Measurements from ENCODE around the gene UBC. TPM values are rescaled to one million over a fixed set of nuclear protein-coding genes. Genes with fewer than 3 reads are reported as not detected.

The UBC gene
- total RNA-seq, 1 experiment from 2014 or later: 748 TPM

DNA sequence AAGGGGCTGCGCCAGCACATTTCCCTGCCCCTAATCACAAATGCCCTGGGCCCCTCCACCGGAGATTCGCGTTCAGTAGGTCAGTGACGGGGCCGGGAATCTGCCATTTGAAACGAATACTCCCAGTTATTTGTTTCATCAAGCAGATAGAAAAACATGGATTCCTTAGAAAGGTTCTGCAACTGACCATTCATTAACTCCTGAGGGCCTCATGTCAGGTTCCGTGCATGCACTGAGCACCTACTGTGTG lies 25.6 kb upstream of the UBC start:
- no peaks in the 10 kb centered on the region for H3K36me3 ChIP-seq (ENCODE audit: low read depth)
- peak overlapping the region; percentile 97 for H3K4me2 ChIP-seq
- H3K4me3 ChIP-seq: peak overlapping the region; percentile 67; the same call in 1 of the 2 replicates
- TF ChIP-seq EZH2 (IDR thresholded peaks at IDR 0.05; ENCODE audit: low read depth): no peak
- TF ChIP-seq, protein P1, sequence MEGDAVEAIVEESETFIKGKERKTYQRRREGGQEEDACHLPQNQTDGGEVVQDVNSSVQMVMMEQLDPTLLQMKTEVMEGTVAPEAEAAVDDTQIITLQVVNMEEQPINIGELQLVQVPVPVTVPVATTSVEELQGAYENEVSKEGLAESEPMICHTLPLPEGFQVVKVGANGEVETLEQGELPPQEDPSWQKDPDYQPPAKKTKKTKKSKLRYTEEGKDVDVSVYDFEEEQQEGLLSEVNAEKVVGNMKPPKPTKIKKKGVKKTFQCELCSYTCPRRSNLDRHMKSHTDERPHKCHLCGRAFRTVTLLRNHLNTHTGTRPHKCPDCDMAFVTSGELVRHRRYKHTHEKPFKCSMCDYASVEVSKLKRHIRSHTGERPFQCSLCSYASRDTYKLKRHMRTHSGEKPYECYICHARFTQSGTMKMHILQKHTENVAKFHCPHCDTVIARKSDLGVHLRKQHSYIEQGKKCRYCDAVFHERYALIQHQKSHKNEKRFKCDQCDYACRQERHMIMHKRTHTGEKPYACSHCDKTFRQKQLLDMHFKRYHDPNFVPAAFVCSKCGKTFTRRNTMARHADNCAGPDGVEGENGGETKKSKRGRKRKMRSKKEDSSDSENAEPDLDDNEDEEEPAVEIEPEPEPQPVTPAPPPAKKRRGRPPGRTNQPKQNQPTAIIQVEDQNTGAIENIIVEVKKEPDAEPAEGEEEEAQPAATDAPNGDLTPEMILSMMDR (conservative IDR thresholded peaks at IDR 0.05): no peak
- no peak overlapping the region for H2AFZ ChIP-seq
- H3K27ac ChIP-seq: peak overlapping the region; percentile 86
- ChIA-PET POLR2A (ENCODE audit: unreplicated experiment) (interaction anchor here (0.5 to 2.0 kb wide), 10 partner anchors 20 to 518 kb away, joined by 3 to 15 read pairs (median 6); partner anchors contain the start of gene UBC), CTCF (interaction anchor here (0.6 to 5.1 kb wide), 8 partner anchors 11 to 113 kb away, joined by 3 to 37 read pairs (median 4); no protein-coding TSS in a partner anchor)
- H3K79me2 ChIP-seq (ENCODE audit: low read depth): no peaks in the 10 kb centered on the region
- intact Hi-C loops (cut with micrococcal nuclease; ENCODE audit: unreplicated experiment): loop anchor here (1.0 kb wide), 2 partner anchors 23 to 34 kb away; no protein-coding TSS in a partner anchor
- no peaks in the 10 kb centered on the region for H3K27me3 ChIP-seq (ENCODE audit: insufficient read depth, low read depth)
- BruUV-seq (replicated peaks): TSS peak; percentile 100
- peaks cover 55% of the 10 kb centered on the region for H3F3A ChIP-seq (ENCODE audit: insufficient read depth, low read depth)
- DNase-seq: no peak
- no peaks in the 10 kb centered on the region for H3K9me3 ChIP-seq (ENCODE audit: insufficient read depth, low read depth)
- peaks cover 23% of the 10 kb centered on the region for H3K4me1 ChIP-seq (replicated peaks; ENCODE audit: insufficient read depth)
- H4K20me1 ChIP-seq (ENCODE audit: insufficient read depth): 0 out of 2 replicates have a peak, but pooled peaks cover 4% of the 10 kb centered on the region
- no peaks in the 10 kb centered on the region for H3K9me2 ChIP-seq (ENCODE audit: insufficient read depth)

DNA sequence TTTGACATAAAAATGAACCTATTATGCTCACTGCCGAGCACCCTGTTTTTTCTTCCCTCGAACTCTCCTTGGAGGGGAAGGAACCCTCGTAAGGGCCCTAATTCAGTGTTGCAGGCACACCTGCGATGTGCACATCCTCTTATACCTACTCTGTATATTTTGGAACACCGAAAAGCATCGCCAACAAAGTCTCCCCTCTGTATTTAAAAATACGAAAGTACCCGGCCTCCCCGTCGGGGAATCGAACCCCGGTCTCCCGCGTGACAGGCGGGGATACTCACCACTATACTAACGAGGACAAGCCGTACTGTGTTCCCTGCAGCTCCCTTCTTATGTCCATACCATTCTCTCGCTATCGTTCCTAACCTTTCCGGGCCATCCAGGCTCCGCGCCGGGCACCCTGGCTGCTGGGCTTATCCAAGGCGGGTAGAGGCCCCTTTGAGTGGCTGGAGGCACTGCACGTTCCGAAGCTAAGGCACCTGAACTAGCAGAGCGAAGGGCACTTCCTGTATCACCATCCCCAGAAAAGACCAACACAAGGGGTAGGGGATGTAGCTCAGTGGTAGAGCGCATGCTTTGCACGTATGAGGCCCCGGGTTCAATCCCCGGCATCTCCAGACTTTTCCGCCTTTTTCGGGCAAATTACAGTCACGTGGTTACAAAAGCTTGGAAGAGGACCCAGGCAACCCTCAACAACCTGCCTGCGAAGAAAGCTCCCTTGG lies 25.1 kb upstream of the UBC start:
- Histone ChIP-seq H3K27ac (peak overlapping the region; percentile 86), H2AFZ (no peak overlapping the region), H3K27me3 (ENCODE audit: insufficient read depth, low read depth) (no peaks in the 10 kb centered on the region), H3K4me3 (peak overlapping the region; percentile 67), H3K9me3 (ENCODE audit: insufficient read depth, low read depth) (no peaks in the 10 kb centered on the region), H3F3A (ENCODE audit: insufficient read depth, low read depth) (peaks cover 55% of the 10 kb centered on the region), H3K36me3 (ENCODE audit: low read depth) (no peaks in the 10 kb centered on the region), H3K4me1 (replicated peaks; ENCODE audit: insufficient read depth) (peaks cover 23% of the 10 kb centered on the region), H3K79me2 (ENCODE audit: low read depth) (no peaks in the 10 kb centered on the region), H3K9me2 (ENCODE audit: insufficient read depth) (no peaks in the 10 kb centered on the region), H3K4me2 (peak overlapping the region; percentile 97), H4K20me1 (ENCODE audit: insufficient read depth) (0 out of 2 replicates have a peak, but pooled peaks cover 4% of the 10 kb centered on the region)
- ChIA-PET CTCF (interaction anchor here (0.7 to 5.1 kb wide), 5 partner anchors 19 to 52 kb away, joined by 3 to 37 read pairs (median 3); no protein-coding TSS in a partner anchor), POLR2A (ENCODE audit: unreplicated experiment) (interaction anchor here (0.5 to 2.0 kb wide), 9 partner anchors 19 to 223 kb away, joined by 3 to 15 read pairs (median 7); partner anchors contain the start of gene UBC)
- BruUV-seq (replicated peaks): no TSS peak
- TF ChIP-seq, protein P1 (conservative IDR thresholded peaks at IDR 0.05): peak; percentile 40; the same call in 1 of the 2 replicates
- TF ChIP-seq EZH2 (IDR thresholded peaks at IDR 0.05; ENCODE audit: low read depth): no peak
- DNase-seq: peak; percentile 87 to 90
- intact Hi-C loops (cut with micrococcal nuclease; ENCODE audit: unreplicated experiment): loop anchor here (1.0 to 2.0 kb wide), 5 partner anchors 11 to 73 kb away; no protein-coding TSS in a partner anchor

DNA sequence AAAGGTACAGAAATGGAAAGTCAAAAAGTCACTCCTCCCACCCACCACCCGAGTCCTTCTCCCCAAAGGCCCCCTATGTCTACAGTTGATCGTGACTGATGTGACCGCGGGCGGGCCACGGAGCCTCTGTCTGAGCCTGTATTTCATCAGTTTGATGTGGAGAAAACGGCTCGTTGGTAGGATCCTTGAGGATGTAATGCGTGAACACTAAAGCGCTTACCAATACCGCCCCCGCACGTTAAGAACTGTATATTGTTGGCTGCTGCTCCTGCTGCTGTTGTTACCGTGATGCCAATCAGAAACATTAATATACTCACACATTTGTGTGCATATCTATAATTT lies 24.6 kb upstream of the UBC start:
- Histone ChIP-seq H2AFZ (peak overlapping the region; percentile 73), H3K27me3 (ENCODE audit: insufficient read depth, low read depth) (no peaks in the 10 kb centered on the region), H4K20me1 (ENCODE audit: insufficient read depth) (0 out of 2 replicates have a peak, but pooled peaks cover 4% of the 10 kb centered on the region), H3K36me3 (ENCODE audit: low read depth) (no peaks in the 10 kb centered on the region), H3K4me1 (replicated peaks; ENCODE audit: insufficient read depth) (peaks cover 23% of the 10 kb centered on the region), H3K4me3 (peak overlapping the region; percentile 67), H3K9me3 (ENCODE audit: insufficient read depth, low read depth) (no peaks in the 10 kb centered on the region), H3K27ac (peak overlapping the region; percentile 86), H3K79me2 (ENCODE audit: low read depth) (no peaks in the 10 kb centered on the region), H3K9me2 (ENCODE audit: insufficient read depth) (no peaks in the 10 kb centered on the region), H3F3A (ENCODE audit: insufficient read depth, low read depth) (peaks cover 55% of the 10 kb centered on the region), H3K4me2 (peak overlapping the region; percentile 97)
- TF ChIP-seq EZH2 (IDR thresholded peaks at IDR 0.05; ENCODE audit: low read depth): no peak
- TF ChIP-seq, protein P1 (conservative IDR thresholded peaks at IDR 0.05): peak; percentile 65
- ChIA-PET CTCF (interaction anchor here (5.1 kb wide), 1 partner anchor 33 kb away, joined by 37 read pairs; no protein-coding TSS in a partner anchor), POLR2A (ENCODE audit: unreplicated experiment) (interaction anchor here (0.5 to 2.0 kb wide), 2 partner anchors 10 to 21 kb away, joined by 4 to 15 read pairs; no protein-coding TSS in a partner anchor)
- intact Hi-C loops (cut with micrococcal nuclease; ENCODE audit: unreplicated experiment): loop anchor here (1.0 to 2.0 kb wide), 3 partner anchors 11 to 72 kb away; no protein-coding TSS in a partner anchor
- BruUV-seq (replicated peaks): no TSS peak
- peak in 1 of 2 experiments; percentile 61 for DNase-seq
